ENCODE results near the gene ZAR1L.
"Not testable (repeated sequence)": the region's sequence is repeated elsewhere in the genome, so short reads cannot be mapped to it uniquely, and the experiment has no call there.

GRCh38 chr13:32350839-32351441 is 35.8 kb upstream of the ZAR1L start:
- TF ChIP-seq CTCF (optimal IDR thresholded peaks at IDR 0.05 in 1 of 3, IDR thresholded peaks at IDR 0.05 in 1 of 3, conservative IDR thresholded peaks at IDR 0.05 in 1 of 3; ENCODE audit: extremely low read depth in 1 of 3, insufficient read depth in 2 of 3, low read length in 3 of 3); EZH2 (IDR thresholded peaks at IDR 0.05; ENCODE audit: low read length): not testable (repeated sequence)
